ENCODE data around the gene MED28.

The MED28 gene

DNA sequence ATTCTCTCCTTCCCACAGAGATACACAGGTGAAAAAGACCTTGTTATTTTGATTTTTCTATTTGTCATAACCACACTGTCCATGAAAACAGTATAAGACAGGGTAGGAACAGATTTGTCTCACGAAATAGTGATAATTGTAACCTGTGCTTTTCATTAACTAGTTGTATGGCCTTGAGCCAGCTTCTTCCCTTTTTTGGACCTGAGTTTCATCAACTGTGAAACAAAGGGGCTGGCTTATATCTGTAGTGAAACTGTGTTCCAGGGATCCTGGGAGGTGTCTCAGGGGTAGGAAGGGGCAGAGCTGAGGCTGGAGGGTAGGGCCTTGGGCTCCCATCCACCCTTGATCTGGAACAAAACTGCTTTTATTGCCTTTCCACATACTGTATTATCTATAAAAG lies 50.9 kb downstream of the MED28 start:
- peaks cover 3 to 4% of the 10 kb centered on the region in 2 donors for H3K9me3 Mint-ChIP-seq

DNA sequence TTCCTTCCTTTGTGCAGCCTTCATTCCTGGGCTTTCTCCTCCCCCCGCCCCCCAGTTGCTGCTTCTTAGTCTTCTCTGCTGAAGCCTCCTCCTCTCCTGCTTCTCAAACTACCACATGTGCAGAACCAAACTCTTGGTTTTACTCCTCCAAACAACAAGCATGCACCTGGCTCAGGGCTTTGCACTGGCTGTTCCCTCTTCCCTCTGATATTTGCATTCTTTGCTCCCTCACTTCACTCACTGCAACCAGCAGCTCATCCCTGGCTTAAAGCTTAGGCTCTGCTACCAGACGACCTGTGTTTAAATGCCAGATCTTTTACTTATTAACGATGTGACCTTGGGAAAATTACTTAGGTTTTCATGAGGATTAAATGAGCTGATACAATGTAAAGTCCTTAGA lies 51.4 kb downstream of the MED28 start:
- peaks cover 6 to 14% of the 10 kb centered on the region in 2 donors for H3K27me3 Mint-ChIP-seq
- H3K4me1 Mint-ChIP-seq: peaks cover 38 to 50% of the 10 kb centered on the region in 2 donors
- DNase-seq (no peak), ATAC-seq (replicated peaks) (no peak)
- H3K9me3 Mint-ChIP-seq: peaks cover 4% of the 10 kb centered on the region in 2 donors
- H3K27ac Mint-ChIP-seq: no peak overlapping the region
- peaks cover 2 to 4% of the 10 kb centered on the region in 2 donors for H3K36me3 Mint-ChIP-seq
- no peak overlapping the region for H3K4me3 Mint-ChIP-seq

More for the DNA sequence above, 50.9 kb downstream of the MED28 start:
- ATAC-seq (replicated peaks): peak in 1 of 2 donors; percentile 5
- Mint-ChIP-seq H3K27me3 (peaks cover 8 to 9% of the 10 kb centered on the region in 2 donors), H3K4me3 (no peak overlapping the region), H3K4me1 (peaks cover 38 to 50% of the 10 kb centered on the region in 2 donors), H3K36me3 (peaks cover 2 to 4% of the 10 kb centered on the region in 2 donors), H3K27ac (no peak overlapping the region)
- no peak for DNase-seq

DNA sequence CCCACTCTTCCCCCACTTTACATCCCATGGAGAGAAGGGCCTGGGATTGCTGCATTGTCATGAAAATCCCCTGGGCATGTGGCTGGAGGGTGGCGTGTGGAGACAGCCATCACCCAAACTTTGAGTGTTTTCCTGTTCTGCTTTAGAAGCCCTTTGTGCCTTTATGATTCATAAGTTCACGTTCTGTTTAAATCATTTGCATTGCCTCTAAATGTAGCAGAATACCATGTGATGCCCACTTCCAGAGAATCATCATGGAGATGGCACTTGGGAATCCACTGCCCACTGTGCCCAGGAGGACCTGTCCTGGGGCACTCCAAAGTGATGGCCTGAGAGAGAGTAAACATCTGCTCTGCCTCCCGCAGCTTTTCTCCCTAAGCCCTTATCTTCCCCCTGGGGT lies 52.8 kb downstream of the MED28 start:
- ATAC-seq (replicated peaks) (peak; percentile 20 to 41), DNase-seq (no peak)
- no peak overlapping the region for H3K4me3 Mint-ChIP-seq
- peak overlapping the region; percentile 90 for H3K27ac Mint-ChIP-seq
- peaks cover 38 to 50% of the 10 kb centered on the region in 2 donors for H3K4me1 Mint-ChIP-seq
- H3K27me3 Mint-ChIP-seq: peaks cover 18 to 28% of the 10 kb centered on the region in 2 donors
- H3K9me3 Mint-ChIP-seq: peaks cover 16 to 17% of the 10 kb centered on the region in 2 donors
- peaks cover 4% of the 10 kb centered on the region in 2 donors for H3K36me3 Mint-ChIP-seq

DNA sequence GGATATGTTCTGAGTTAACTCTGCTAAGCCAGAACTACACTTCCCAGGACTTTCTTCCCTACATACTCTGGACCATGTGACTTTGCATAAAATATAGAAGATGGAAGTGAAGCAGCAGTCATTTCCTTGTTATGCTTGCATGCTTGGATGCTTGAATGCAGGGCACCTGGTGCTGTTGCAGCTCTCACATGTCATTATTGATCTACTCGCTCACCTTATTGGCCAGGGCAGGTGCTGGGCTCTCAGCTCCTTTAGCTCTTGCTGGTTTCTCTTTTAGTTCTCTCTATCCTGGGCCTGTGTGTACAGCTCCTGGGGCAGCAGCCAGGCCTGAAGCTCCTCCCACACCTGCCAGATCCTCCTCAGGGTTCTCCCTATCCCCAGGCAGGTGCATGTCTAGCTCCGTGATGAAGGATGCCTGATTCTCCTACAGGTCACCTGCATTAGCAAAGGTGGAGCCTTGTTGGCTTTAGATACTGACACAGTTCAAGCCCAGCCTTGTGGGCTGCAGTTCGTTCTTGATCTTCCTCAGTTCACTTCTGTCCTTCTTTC lies 53.3 kb downstream of the MED28 start:
- Mint-ChIP-seq H3K27ac (peak overlapping the region; percentile 90), H3K4me1 (peaks cover 38 to 50% of the 10 kb centered on the region in 2 donors), H3K27me3 (peaks cover 22 to 33% of the 10 kb centered on the region in 2 donors), H3K9me3 (peaks cover 18 to 21% of the 10 kb centered on the region in 2 donors), H3K4me3 (no peak overlapping the region), H3K36me3 (peaks cover 4% of the 10 kb centered on the region in 2 donors)
- DNase-seq (peak; percentile 19), ATAC-seq (replicated peaks) (peak; percentile 38 to 58)

DNA sequence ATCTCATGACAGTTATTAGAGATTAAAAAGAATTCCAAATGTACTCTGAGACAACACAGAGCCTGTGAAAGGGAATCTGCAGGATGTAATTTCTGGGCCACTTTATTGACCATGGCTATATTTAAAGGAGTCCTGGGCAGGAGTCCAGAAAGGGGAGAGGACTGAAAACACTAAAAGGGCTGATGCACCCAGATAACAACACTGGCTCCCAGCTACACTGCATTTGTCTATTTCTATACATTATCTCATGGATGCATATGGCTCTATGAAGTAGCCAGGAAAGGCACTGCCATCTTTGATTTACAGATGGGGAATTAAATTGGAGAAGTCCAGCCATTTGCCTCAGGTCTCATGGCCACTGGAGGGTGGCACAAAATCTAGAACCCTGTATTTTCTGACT lies 56.0 kb downstream of the MED28 start:
- Mint-ChIP-seq H3K4me1 (peaks cover 22 to 25% of the 10 kb centered on the region in 2 donors), H3K36me3 (peaks cover 4% of the 10 kb centered on the region in 2 donors), H3K9me3 (peaks cover 20 to 22% of the 10 kb centered on the region in 2 donors), H3K27ac (no peak overlapping the region), H3K4me3 (no peak overlapping the region), H3K27me3 (peaks cover 31 to 44% of the 10 kb centered on the region in 2 donors)
- DNase-seq (no peak), ATAC-seq (replicated peaks) (no peak)

DNA sequence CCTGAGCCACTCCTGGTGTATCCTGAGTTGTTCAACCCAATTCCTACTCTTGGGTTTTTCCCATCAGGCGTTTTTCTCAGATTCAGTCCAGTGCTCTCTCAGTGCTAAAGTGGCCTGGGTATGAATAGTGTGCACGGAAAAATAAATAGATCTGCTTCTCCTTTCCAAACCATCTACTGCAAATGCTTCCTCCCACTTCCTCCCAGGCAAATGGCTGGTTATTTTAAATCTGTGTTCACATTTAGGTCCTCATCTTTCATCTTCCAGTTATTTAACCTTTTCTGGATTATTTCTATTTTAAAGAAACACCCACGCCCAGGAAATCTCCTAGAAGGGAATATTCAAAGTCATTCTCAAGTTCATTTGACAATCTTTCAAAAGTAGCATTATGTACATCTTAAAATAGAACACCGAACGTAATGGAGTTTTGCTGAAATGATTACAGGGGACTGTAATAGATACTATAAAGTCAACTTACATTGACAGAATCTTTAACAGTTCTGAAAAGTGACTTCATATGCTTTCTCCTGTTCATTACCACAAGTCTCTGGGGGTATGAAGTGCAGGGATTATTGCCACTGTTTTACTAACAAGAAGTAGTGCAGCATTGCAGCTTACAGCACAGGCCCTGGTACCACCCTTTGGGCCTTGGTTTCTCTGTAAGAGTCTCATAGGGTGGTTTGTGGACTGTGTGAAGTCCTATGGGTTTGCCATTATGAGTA lies 66.3 kb downstream of the MED28 start:
- ATAC-seq (replicated peaks) (peak; percentile 57 to 64), DNase-seq (no peak)
- H3K9me3 Mint-ChIP-seq: peaks cover 4 to 7% of the 10 kb centered on the region in 2 donors
- H3K4me3 Mint-ChIP-seq: no peak overlapping the region
- H3K36me3 Mint-ChIP-seq: no peaks in the 10 kb centered on the region
- peaks cover 11 to 14% of the 10 kb centered on the region in 2 donors for H3K27me3 Mint-ChIP-seq
- no peak overlapping the region for H3K27ac Mint-ChIP-seq
- H3K4me1 Mint-ChIP-seq: peaks cover 2 to 8% of the 10 kb centered on the region in 2 donors

DNA sequence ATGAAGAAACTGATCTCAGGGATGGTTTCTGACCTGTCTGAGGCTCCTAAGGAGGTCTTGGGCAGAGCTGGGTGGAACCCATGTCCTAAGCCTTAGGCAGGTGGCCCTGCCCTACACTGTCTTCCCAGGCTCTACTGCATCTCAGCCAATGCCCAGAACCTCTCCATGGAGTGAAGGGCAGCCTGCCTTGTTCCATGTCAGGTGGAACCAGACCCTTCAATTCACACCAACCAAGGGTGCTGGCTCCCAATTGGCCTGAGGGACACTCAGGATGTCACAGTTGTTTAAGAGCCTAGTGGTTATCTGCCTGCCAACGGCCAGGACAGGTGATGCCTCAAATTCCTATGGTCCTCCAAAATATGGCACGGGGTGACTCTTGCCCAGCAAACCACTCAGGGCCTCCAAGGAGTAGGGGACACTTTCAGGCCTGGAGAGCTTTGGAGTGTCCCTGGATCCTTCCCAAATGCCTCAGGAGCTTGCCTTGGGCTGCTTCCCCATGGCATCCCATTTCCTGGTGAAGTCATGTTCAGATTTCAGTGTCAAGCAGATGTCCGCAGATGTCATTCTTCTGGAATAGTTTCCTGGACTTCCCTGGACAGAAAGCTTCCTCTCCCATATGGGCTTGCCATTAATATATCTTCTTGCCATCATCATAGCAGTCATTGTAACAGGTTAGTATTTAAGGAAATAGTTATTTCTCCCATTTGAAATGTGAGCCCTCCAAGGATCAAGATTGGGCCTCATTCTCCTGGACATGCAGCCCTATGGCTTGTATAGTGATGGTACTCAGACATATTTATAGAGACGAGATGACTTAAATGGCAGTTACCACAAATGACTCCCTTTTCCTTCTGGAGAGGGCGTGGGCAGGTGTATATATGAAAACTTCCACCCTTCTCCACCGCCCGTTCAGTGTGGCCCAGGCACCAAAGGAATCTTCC lies 67.1 kb downstream of the MED28 start:
- peaks cover 5 to 9% of the 10 kb centered on the region in 2 donors for H3K27me3 Mint-ChIP-seq
- no peak overlapping the region for H3K27ac Mint-ChIP-seq
- no peak for ATAC-seq (replicated peaks)
- H3K9me3 Mint-ChIP-seq: peaks cover 4 to 7% of the 10 kb centered on the region in 2 donors
- H3K36me3 Mint-ChIP-seq: no peaks in the 10 kb centered on the region
- H3K4me3 Mint-ChIP-seq: no peak overlapping the region
- no peak for DNase-seq
- H3K4me1 Mint-ChIP-seq: peaks cover 2 to 8% of the 10 kb centered on the region in 2 donors

DNA sequence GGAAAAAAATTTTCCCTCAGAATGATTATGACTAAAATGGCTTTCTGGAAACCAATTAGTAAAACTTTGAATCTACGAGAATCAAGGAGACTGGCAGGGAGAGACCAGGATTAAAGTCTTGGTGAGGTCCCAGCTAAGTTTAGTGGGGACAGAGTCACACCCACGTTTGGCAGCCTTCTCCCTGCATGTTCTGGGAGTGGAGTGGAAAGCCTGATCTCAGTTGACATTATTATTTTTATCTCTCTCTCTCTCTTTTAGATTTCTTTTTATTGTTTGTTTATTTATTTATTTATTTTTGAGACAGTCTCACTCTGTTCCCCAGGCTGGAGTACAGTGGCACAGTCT lies 67.8 kb downstream of the MED28 start:
- Mint-ChIP-seq H3K4me3 (no peak overlapping the region), H3K27me3 (peaks cover 5 to 9% of the 10 kb centered on the region in 2 donors), H3K4me1 (peaks cover 2 to 8% of the 10 kb centered on the region in 2 donors), H3K27ac (no peak overlapping the region), H3K9me3 (peaks cover 4 to 7% of the 10 kb centered on the region in 2 donors), H3K36me3 (no peaks in the 10 kb centered on the region)
- no peak for ATAC-seq (replicated peaks)
- DNase-seq: no peak
